Astrocyte (in vitro differentiated cells and primary cell): ENCODE measurements around the gene CLEC20A.

ENCODE experiments used
- CTCF ChIP-seq: IDR thresholded peaks from 2 replicates; pipeline ENCODE4 v1.5.1; 2011; ENCODE audit warnings: low read depth, mild to moderate bottlenecking, inconsistent platforms, low read length, moderate library complexity; ENCODE audit not compliant: insufficient read depth
- EZH2 ChIP-seq: IDR thresholded peaks from 2 replicates; pipeline ENCODE4 v1.6.1; 2012; ENCODE audit warnings: mild to moderate bottlenecking, low read length, inconsistent platforms; ENCODE audit not compliant: insufficient read depth

- TF ChIP-seq EZH2 (no peak), CTCF (no peak)
These were observed 30.4 kb upstream of the CLEC20A start for GRCh38 chr1:178527117-178527516.
